HUES6 (cell line): ENCODE data around the gene CPNE4.
"Not testable (repeated sequence)": the region's sequence is repeated elsewhere in the genome, so short reads cannot be mapped to it uniquely, and the experiment has no call there.

ENCODE experiments used
- H3K27ac ChIP-seq: 2 replicates; pipeline ENCODE4 v1.7.0; 2013; ENCODE audit warnings: low read depth, mild to moderate bottlenecking, low read length, inconsistent platforms
- H3K27me3 ChIP-seq: 2 replicates; pipeline ENCODE4 v1.6.1; 2013; ENCODE audit warnings: low read length; ENCODE audit not compliant: control insufficient read depth, insufficient read depth
- H3K36me3 ChIP-seq: 2 replicates; pipeline ENCODE4 v1.6.1; 2013; ENCODE audit warnings: low read length; ENCODE audit not compliant: control insufficient read depth, insufficient read depth
- H3K4me1 ChIP-seq: 2 replicates; pipeline ENCODE4 v1.6.1; 2013; ENCODE audit warnings: low read length; ENCODE audit not compliant: control insufficient read depth, insufficient read depth
- H3K4me3 ChIP-seq: 2 replicates; pipeline ENCODE4 v1.5.1; 2013; ENCODE audit warnings: low read depth, low read length
- H3K9ac ChIP-seq: one replicate; pipeline ENCODE4 v1.6.1; 2013; ENCODE audit warnings: mild to moderate bottlenecking, low read length
- H3K9me3 ChIP-seq: 2 replicates; pipeline ENCODE4 v1.6.1; 2013; ENCODE audit warnings: low read depth, low read length; ENCODE audit not compliant: control insufficient read depth, insufficient read depth

CPNE4 gene

DNA sequence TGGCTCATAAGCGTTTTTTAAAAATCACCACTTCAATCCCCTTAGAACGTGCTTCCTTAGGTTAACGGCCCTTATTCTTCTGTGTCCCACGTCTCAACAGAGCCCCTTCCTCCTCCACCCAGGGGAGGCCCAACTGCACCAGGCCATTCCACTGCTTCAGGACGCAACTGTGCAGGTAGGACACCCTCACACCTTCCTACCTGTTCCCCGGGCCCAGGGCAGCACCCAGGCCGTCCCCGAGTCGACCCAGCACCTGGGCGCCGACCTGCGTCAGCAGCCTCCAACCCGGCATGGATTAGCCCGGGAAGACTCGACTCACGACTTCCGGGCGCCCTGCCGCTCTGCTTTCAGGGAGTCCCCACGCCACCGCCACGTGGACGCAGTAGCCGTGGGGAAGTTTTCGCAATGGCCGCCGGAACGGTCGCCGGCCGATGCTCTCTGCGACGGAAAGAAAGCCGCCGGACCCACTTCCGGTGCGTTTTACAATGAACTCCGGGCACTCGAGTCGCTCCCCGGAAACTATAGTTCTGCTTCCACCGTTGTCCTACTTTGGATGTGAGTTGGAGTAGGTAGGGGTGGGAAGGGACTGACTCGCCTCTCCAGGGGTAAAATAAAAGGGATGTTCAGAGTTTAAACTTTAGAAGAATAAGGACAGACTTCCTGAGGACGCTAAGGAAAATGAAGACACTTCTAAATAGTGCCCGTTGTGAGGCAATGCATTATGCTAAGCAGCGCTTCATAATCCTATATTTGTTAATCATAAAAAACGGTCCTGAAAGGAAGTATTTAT lies 532.1 kb downstream of the CPNE4 start, which contains the start of gene MRPL3:
Gene MRPL3 (minus strand): TSS at position 442 of the 790 bp plus-strand sequence. CDS start 150 bp downstream, at position 292.
- peak within 1 kb of the TSS; percentile 95 for H3K4me3 ChIP-seq
- H3K36me3 ChIP-seq = peaks cover 36% of the 10 kb centered on the region
- no peaks in the 10 kb centered on the region for H3K4me1 ChIP-seq
- H3K9ac ChIP-seq = peak within 1 kb of the TSS; percentile 99
- H3K27ac ChIP-seq = peak within 1 kb of the TSS; percentile 96
- H3K9me3 ChIP-seq = no peaks in the 10 kb centered on the region
- peaks cover 33% of the 10 kb centered on the region for H3K27me3 ChIP-seq

DNA sequence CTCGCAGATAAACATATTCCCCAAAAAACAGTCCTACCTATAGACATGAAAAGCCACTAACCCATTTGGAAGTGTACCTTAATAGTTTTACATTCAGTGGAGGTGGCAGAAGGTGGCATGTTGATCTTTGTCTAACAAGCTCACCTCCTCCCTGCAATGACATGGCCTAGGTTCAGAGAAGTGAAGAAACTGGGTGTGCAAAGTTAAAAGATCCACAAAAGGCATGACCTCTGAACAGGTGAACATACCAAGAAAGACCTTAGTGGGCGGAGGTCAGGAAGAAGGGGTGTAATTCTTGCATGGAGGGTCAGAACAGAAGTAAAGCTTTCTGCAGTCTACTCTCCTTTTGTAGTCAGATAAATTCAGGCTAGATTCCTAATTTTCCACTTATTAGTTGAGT lies 532.9 kb downstream of the CPNE4 start:
- peak overlapping the region; percentile 99 for H3K9ac ChIP-seq
- peaks cover 44% of the 10 kb centered on the region for H3K36me3 ChIP-seq
- peak overlapping the region; percentile 96 for H3K27ac ChIP-seq
- H3K4me3 ChIP-seq = peak overlapping the region; percentile 95
- no peaks in the 10 kb centered on the region for H3K9me3 ChIP-seq
- H3K4me1 ChIP-seq = no peaks in the 10 kb centered on the region
- H3K27me3 ChIP-seq = peaks cover 26% of the 10 kb centered on the region

DNA sequence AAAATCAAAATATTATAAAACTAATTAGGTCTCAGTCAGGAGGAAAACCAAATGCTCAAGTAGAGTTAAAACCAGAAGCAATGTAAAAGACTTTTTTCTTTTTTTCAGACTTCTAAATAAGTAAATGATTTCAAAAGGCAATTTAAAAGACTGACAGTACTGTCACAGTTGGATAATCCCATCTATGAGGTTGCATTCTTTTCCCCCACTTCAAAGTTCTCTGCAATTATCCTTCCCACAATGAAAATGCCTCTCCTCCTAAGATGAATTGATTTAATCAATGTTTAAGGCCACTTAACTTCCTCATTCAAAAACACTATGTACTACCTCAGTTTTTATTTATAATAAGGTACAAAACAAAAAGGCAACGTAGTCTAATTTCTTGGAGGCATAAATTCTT lies 540.1 kb downstream of the CPNE4 start:
- Histone ChIP-seq H3K4me1 (no peaks in the 10 kb centered on the region), H3K27ac (no peak overlapping the region), H3K9me3 (no peaks in the 10 kb centered on the region), H3K9ac (no peak overlapping the region), H3K27me3 (no peaks in the 10 kb centered on the region), H3K4me3 (no peak overlapping the region), H3K36me3 (peaks cover 94% of the 10 kb centered on the region)

DNA sequence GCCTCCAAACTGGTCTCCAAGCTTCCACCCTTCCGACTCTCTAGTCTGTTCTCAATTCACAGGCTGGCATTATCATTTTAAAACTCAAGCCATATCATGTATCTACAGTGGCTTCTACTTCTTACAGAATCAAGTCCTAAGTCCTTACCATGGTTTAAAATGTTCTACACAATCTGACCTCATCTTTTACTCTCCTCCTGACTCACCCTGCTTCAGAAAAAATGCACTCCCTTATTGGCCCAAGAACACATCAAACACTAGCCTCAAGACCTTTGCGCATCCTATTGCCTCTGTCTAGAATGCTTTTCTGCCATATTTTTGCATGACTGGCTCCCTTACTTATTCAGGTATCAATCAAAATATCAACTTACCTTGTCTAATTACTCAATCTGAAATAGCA lies 543.0 kb downstream of the CPNE4 start:
- Histone ChIP-seq H3K27me3 (no peaks in the 10 kb centered on the region), H3K9ac (no peak overlapping the region), H3K4me3 (no peak overlapping the region), H3K9me3 (no peaks in the 10 kb centered on the region), H3K36me3 (peaks cover 95% of the 10 kb centered on the region), H3K27ac (no peak overlapping the region), H3K4me1 (no peaks in the 10 kb centered on the region)

DNA sequence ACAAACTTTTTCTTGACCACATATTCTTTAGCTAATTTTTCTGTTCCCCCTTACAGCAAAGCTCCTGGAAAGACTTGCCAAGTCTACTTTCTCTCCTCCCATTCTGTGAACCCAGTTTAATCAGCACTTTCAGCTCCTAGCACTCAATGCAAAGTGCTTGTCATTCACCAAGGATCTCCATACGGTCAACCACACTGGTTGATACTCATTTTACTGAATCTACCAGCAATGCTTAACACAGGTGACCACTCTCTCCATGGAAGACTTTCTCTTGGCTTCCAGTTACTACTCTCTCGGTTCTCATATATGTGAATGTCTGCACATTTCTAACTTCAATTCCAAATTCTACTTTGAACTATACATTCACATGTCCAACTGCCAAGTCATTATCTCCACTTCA lies 543.7 kb downstream of the CPNE4 start:
- no peak overlapping the region for H3K9ac ChIP-seq
- H3K36me3 ChIP-seq = peaks cover 90% of the 10 kb centered on the region

DNA sequence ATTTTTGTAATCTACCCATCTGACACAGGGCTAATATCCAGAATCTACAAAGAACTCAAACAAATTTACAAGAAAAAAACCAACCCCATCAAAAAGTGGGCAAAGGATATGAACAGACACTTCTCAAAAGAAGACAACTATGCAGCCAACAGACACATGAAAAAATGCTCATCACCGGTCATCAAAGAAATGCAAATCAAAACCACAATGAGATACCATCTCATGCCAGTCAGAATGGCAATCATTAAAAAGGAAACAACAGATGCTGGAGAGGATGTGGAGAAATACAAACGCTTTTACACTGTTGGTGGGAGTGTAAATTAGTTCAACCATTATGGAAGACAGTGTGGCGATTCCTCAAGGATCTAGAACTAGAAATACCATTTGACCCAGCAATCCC lies 548.3 kb downstream of the CPNE4 start:
- not testable (repeated sequence) for H3K9me3 ChIP-seq, H3K27ac ChIP-seq, H3K4me1 ChIP-seq, H3K4me3 ChIP-seq, H3K27me3 ChIP-seq, H3K9ac ChIP-seq
- H3K36me3 ChIP-seq = peaks cover 82% of the 10 kb centered on the region

More for the DNA sequence above, 543.7 kb downstream of the CPNE4 start:
- Histone ChIP-seq H3K27me3 (no peaks in the 10 kb centered on the region), H3K4me1 (no peaks in the 10 kb centered on the region), H3K9me3 (no peaks in the 10 kb centered on the region), H3K4me3 (no peak overlapping the region), H3K27ac (no peak overlapping the region)

DNA sequence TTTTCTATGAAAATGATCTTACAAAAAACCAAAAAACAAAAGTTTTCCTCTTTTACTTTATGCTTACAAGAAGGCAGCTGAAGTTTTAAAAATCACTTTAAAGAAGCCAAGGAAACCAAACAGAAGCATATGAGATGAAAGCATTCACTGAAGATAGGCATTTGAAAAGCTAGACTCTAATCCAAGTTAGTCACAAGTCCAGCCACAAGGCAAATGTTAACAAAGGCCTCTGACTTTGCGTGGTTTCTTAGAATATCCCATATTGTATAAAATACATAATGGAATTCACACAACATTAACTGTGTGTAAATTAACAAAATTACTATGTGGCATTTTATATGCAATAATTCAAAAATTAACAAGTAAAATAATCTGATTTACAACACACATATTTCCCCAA lies 549.7 kb downstream of the CPNE4 start:
- no peak overlapping the region for H3K4me3 ChIP-seq
- peaks cover 79% of the 10 kb centered on the region for H3K36me3 ChIP-seq
- H3K9me3 ChIP-seq = no peaks in the 10 kb centered on the region
- no peak overlapping the region for H3K27ac ChIP-seq
- H3K9ac ChIP-seq = no peak overlapping the region
- H3K27me3 ChIP-seq = no peaks in the 10 kb centered on the region
- H3K4me1 ChIP-seq = no peaks in the 10 kb centered on the region

DNA sequence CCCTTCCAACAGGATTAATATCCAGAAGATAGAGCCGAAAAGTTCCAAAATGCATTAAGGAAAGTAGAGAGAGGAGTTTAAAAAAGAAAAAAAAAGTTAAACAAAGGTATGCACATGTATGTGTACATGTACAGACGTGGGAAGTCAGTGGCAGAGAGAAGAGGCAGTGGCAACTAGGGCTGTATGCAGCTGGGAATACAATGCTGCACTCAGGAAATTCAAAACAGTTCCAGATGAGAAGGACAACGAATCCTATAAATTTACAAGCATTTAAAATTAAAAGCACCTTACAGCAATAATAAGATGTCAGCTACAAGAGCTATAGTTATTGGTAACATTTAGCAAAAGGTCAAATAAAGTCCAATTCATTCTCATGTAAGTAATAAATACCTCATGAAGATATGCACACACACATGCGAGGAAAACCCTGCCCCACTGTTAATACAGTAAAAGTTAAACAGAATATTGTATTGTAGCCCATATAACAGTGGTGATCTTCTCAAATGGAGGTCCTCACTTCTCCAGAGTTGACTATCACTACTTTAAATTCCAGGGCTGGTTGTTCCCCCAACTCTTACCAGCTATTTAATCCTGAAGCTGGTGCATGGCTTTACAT lies 550.2 kb downstream of the CPNE4 start:
- Histone ChIP-seq H3K36me3 (peaks cover 77% of the 10 kb centered on the region), H3K4me3 (no peak overlapping the region), H3K9me3 (no peaks in the 10 kb centered on the region), H3K9ac (no peak overlapping the region), H3K4me1 (no peaks in the 10 kb centered on the region), H3K27me3 (no peaks in the 10 kb centered on the region), H3K27ac (no peak overlapping the region)
